Measurements from ENCODE around the gene SCRN2.

DNA sequence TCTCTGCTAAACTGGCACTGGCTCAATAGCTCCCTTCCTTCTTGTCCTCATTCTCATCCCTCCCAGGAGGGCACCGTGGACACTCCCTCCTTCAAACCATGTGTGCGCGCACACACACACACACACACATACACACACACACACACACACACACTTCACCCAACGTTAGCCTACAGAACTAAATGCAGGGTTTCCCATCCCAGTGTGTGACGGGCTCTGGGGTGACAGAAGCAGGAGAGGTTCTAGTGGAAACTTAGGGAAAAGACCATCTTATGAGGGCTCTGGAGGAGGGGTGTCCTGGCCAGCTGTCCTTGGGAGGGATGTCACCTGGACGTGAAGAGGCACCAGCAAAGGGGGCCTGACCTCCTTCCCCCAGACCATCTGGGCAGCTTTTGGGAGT lies 39.2 kb downstream of the SCRN2 start:
- TF ChIP-seq, protein P1, sequence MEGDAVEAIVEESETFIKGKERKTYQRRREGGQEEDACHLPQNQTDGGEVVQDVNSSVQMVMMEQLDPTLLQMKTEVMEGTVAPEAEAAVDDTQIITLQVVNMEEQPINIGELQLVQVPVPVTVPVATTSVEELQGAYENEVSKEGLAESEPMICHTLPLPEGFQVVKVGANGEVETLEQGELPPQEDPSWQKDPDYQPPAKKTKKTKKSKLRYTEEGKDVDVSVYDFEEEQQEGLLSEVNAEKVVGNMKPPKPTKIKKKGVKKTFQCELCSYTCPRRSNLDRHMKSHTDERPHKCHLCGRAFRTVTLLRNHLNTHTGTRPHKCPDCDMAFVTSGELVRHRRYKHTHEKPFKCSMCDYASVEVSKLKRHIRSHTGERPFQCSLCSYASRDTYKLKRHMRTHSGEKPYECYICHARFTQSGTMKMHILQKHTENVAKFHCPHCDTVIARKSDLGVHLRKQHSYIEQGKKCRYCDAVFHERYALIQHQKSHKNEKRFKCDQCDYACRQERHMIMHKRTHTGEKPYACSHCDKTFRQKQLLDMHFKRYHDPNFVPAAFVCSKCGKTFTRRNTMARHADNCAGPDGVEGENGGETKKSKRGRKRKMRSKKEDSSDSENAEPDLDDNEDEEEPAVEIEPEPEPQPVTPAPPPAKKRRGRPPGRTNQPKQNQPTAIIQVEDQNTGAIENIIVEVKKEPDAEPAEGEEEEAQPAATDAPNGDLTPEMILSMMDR (IDR thresholded peaks at IDR 0.05): no peak
- no peak for TF ChIP-seq POLR2A (IDR thresholded peaks at IDR 0.05)
